Measurements from ENCODE around the gene RABEPK.
"Not testable (repeated sequence)": the region's sequence is repeated elsewhere in the genome, so short reads cannot be mapped to it uniquely, and the experiment has no call there.

RABEPK gene

GRCh38 chr9:125255781-125256391 is 55.5 kb downstream of the RABEPK start:
- DNase-seq: peak; percentile 31

DNA sequence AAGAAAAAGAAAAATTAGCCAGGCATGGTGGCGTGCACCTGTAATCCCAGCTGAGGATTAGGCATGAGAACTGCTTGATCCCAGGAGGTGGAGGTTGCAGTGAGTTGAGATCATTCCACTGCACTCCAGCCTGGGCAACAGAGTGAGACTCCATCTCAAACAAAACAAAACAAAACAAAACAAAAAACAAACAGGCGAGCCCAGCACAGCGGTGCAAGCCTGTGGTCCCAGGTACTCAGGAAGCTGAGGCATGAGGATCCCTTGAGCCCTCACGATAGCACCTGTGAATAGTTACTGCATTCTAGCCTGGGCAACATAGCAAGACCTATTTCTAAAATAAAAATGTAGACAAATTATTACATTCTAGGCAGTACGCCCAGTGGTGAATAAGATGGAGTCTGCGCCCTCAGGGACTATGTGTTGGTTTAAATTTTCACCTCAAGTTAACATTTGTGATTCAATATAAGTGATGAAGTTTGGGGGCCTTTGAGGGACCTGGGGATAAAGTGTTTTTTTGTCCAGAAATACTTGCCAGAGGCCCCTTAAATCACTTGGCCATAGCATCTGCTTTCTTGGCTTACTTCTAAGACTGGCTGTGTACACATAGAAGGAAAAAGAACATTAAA is 57.9 kb downstream of the RABEPK start:
- peak; percentile 36 for DNase-seq

DNA sequence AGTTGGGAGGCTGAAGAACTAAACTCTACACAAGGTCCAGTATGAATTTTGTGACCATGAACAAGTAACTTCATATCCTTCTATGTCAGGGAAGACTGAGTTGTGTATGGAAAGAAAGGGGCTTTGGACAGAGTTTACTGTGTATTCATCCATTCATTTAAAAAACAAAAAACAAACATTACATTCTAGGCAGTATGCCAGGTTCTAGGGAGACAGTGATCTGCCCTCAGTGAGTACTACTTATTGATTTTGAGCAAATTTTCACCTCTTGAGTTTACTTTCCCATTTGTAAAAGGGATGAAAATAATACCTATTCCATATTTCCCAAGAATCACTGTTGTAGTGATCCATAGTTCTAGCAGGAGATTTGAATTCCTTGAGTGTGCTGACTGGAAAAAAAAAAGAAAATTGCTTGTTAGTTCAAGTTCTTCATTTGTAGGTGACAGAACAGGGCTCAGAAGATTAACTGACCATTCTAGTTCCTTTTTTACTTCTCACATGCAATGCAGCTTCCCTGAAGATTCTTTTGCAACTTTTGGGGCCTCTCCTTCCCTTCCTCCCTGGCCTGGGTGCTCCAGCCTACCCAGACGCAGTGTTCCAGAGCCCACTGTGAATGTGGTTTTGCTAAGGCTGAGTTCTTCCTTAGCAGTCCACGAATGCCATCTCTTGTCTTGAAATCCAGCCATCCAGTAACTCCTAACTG is 58.6 kb downstream of the RABEPK start:
- no peak for DNase-seq

GRCh38 chr9:125260561-125260960 is 60.2 kb downstream of the RABEPK start:
- no peak for DNase-seq

DNA sequence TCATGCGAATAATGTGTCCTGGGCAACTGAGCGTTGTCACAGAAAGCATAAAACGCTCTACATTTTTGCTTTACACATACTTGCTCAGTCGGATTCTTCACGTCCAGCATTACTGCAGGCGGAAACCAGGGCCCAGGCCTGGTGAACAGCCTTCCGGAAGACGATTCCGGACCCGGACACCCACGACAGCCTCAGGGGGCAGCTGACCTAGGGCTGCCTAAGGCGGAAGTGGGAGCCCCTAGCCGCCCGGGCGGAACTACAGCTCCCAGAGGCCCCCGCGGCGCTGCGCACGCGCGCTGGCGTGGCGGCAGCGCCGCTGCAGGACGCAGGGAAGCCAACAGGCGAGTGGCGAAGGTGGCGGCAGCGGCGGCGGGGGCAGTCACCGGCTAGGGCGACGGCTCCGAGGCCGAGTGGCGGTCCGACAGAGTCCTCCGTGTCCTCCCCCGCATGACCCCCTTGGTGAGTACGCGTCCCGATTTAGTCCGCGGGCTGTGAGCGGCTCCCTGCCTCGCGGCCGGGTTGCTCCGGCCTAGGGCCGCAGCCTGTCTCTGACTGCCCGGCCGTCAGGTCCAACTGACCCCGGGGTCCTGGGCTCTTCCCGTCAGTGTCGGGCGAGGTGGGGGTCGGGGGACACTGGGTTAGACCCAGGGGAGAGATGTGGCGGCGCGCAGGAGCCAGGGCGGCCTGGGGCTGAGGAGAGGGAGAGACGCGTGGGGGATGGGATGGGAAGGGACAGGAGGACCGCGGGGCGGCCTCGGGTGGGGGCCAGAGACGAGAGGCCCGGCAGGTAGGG is 61.4 kb downstream of the RABEPK start, which contains the start of gene GAPVD1:
Gene GAPVD1 (plus strand): TSS at position 326 of the 793 bp plus-strand sequence. CDS start 37,096 bp downstream, outside the sequence.
- peak; percentile 95 for DNase-seq

DNA sequence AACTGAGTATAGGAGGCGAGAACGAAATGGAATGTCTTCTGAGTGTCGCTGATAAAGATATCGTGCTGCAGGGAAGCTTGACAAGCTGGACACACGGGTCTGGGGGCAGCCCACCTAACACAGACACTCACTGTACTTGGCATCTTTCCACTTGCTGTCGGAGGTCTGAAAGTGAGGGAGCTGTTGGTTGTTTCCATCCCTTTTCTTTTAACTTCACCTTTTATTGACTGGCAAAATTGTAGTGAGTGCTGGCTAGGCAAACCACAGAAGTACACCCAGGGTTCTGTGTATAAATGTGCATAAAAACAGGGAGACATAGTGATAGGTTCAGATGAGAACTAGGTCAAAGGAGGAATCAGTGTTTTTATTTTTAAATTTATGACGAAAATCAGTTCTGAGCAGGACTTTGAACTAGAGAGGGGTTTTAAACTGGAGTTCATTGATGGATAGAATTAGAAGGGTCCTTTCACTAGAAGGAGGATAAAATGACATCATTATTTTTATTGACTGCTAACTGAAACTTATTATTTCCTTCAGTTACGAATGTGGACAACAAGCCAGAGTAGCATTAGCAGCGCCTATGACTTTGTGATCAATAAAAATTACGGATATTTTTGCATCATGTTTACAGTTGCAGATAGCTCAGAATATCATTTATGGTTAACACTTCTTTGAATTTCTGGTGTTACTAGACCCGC is 62.1 kb downstream of the RABEPK start:
- DNase-seq: no peak

DNA sequence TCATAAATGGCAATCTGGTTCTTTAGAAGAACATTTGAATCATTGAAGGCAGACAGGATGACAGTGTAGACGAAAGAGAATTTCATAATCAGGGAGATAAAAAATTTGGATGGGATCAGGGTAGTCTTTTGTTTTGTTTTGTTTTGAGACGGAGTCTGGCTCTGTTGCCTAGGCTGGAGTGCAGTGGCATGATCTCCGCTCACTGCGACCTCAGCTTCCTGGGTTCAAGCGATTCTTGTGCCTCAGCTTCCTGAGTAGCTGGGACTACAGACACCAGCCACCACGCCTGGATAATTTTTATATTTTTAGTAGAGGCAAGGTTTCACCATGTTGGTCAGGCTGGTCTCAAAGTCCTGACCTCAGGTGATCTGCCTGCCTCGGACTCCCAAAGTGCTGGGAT is 63.7 kb downstream of the RABEPK start:
- DNase-seq: not testable (repeated sequence)

- no peak for DNase-seq
Measured at GRCh38 chr9:125268394-125269013, 68.2 kb downstream of the RABEPK start.

- DNase-seq: no peak
Measured at GRCh38 chr9:125269014-125269397, 68.7 kb downstream of the RABEPK start.

- no peak for DNase-seq
Measured at GRCh38 chr9:125271081-125271480, 70.7 kb downstream of the RABEPK start.

- no peak for DNase-seq
Measured at GRCh38 chr9:125272697-125273096, 72.4 kb downstream of the RABEPK start.

DNA sequence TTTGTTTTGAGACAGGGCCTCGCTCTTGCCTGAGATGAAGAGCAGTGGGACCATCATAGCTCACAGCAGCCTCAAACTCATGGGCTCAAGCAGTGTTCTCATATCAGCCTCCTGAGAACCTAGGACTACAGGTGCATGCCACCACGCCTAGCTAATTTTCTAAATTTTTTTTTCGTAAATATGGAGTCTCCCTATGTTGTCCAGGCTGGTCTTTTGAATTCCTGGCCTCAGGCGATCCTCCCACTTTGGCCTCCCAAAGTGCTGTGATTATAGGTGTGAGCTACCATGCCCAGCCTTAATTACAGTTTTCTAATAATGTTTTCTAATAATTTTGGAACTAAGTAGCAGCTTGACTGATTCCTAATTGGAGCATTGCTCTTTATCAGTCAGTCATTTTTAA is 76.4 kb downstream of the RABEPK start:
- DNase-seq: no peak

DNA sequence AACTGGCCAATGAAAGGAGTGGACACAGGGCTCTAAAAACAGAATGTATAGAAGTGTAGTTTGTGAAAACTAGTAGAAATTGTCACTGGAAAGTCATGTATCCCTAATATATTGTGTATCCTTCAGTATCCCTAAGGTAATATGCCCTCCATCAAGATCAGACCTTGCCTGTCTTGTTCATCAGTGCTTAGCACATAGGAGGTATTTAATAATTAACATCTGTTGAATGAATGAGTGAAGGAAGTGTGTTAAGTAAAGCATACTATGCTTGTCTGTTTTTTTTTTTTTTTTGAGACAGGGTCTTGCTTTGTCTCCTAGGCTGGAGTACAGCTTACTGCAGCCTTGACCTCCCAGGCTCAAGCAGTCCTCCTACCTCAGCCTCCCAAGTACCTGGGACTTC is 77.1 kb downstream of the RABEPK start:
- no peak for DNase-seq

DNA sequence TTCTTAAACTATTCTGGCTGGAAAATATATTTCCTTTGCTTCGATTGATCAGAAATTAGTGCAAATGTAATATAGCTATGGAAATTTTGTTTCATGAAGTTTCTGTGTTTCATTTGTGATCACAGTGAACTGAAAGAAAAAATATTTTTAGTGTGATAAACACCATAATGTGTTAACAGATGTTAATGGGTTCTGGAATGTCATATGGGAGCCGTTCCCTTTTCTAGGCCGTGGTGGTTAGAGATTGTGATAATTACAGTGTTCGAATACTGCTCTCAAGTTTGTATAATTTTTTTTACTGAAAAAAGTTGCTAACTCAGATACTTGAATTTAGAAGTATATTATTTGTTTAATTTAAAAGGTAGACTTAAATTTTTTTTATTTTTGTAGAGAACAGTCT is 80.6 kb downstream of the RABEPK start:
- DNase-seq: no peak

Measured in right hindlimb (tissue), 1 donor.